Gastrocnemius medialis (tissue), 4 donors: ENCODE results near the gene RAB13.

Experiments used
- POLR2A ChIP-seq, 2 donors: fragments of 450-650 bp; IDR thresholded peaks; one replicate each; pipeline ENCODE4 v1.6.1; 2017; ENCODE audit warnings: antibody characterized with exemption in 2 of 2, mild to moderate bottlenecking in 2 of 2, moderate library complexity in 2 of 2
- TF ChIP-seq, protein P1 (sequence below), 5 experiments: fragments of 450-650 bp in 3 of 5; fragments of 200-600 bp in 2 of 5; sonication (generic) in 2 of 5; IDR thresholded peaks in 4 of 5; conservative IDR thresholded peaks in 1 of 5; 1 replicate in 4 of 5; 2 replicates in 1 of 5; pipeline ENCODE4 v1.5.1; 2016 to 2019; ENCODE audit warnings: antibody characterized with exemption in 5 of 5, mild to moderate bottlenecking in 3 of 5, moderate library complexity in 3 of 5

DNA sequence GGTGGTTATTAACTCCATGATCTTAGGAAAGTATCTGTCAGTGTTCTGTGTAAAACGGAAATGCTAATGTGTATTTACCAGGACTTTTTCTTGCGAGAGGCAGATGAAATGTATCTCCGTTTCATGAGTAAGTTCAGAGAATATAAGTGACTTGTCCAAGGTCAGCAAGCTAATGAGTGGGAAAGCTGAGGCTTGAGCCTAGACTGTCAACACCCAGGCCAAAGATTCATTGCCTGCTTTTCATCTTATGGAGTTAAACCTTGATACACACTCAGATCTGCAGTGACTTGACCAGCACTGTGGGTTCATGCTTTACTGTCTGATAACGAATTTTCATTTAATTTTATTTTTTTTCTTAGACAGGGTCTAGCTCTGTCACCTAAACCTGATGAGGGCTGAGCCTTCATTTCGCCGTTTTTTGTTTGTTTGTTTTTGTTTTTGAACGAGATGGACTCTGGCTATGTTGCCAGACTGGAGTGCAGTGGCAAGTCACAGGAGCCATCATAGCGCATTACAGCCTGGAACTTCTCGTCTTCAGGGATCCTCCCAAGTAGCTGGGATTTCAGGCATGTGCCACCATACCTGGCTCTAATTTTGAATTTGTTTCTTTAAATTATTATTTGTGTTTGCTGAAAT is 7.7 kb downstream of the RAB13 start:
- TF ChIP-seq, protein P1, sequence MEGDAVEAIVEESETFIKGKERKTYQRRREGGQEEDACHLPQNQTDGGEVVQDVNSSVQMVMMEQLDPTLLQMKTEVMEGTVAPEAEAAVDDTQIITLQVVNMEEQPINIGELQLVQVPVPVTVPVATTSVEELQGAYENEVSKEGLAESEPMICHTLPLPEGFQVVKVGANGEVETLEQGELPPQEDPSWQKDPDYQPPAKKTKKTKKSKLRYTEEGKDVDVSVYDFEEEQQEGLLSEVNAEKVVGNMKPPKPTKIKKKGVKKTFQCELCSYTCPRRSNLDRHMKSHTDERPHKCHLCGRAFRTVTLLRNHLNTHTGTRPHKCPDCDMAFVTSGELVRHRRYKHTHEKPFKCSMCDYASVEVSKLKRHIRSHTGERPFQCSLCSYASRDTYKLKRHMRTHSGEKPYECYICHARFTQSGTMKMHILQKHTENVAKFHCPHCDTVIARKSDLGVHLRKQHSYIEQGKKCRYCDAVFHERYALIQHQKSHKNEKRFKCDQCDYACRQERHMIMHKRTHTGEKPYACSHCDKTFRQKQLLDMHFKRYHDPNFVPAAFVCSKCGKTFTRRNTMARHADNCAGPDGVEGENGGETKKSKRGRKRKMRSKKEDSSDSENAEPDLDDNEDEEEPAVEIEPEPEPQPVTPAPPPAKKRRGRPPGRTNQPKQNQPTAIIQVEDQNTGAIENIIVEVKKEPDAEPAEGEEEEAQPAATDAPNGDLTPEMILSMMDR (IDR thresholded peaks at IDR 0.05 in 4 of 5, conservative IDR thresholded peaks at IDR 0.05 in 1 of 5), result no peak
- TF ChIP-seq POLR2A (IDR thresholded peaks at IDR 0.05), result no peak
